IPS DF 4.7 (cell line): ENCODE data around the gene SNED1.
"Not testable (repeated sequence)": the region's sequence is repeated elsewhere in the genome, so short reads cannot be mapped to it uniquely, and the experiment has no call there.

Source experiments
- DNase-seq: peaks from one replicate; pipeline ENCODE4 v3.0.0-alpha.2; 2013; ENCODE audit warnings: low spot score; ENCODE audit errors: extremely low read depth

Gene SNED1

GRCh38 chr2:241104611-241105010, 106.2 kb downstream of the SNED1 start:
- DNase-seq, result not testable (repeated sequence)

GRCh38 chr2:241105641-241106040, 107.2 kb downstream of the SNED1 start:
- no peak for DNase-seq

- DNase-seq, result no peak
Observed at GRCh38 chr2:241107031-241107783, 108.8 kb downstream of the SNED1 start.

- DNase-seq, result no peak
Observed at GRCh38 chr2:241108271-241109209, 110.1 kb downstream of the SNED1 start.

- no peak for DNase-seq
Observed at GRCh38 chr2:241109210-241110088, 111.0 kb downstream of the SNED1 start.

- DNase-seq, result no peak
Observed at GRCh38 chr2:241110089-241110606, 111.7 kb downstream of the SNED1 start.

GRCh38 chr2:241110607-241111439, 112.4 kb downstream of the SNED1 start:
- DNase-seq, result no peak

- DNase-seq, result no peak
Observed at GRCh38 chr2:241111440-241111805, 113.0 kb downstream of the SNED1 start.

- no peak for DNase-seq
Observed at GRCh38 chr2:241112046-241112445, 113.6 kb downstream of the SNED1 start.

- no peak for DNase-seq
Observed at GRCh38 chr2:241112592-241112991, 114.2 kb downstream of the SNED1 start.

GRCh38 chr2:241114836-241115235, 116.4 kb downstream of the SNED1 start:
- no peak for DNase-seq

- DNase-seq, result no peak
Observed at GRCh38 chr2:241115361-241115760, 116.9 kb downstream of the SNED1 start.

GRCh38 chr2:241116606-241117560, 118.5 kb downstream of the SNED1 start:
- DNase-seq, result no peak

GRCh38 chr2:241118737-241119505, 120.5 kb downstream of the SNED1 start:
- DNase-seq, result no peak

GRCh38 chr2:241120440-241120839, 122.0 kb downstream of the SNED1 start:
- DNase-seq, result no peak

GRCh38 chr2:241121008-241121407, 122.6 kb downstream of the SNED1 start:
- no peak for DNase-seq

GRCh38 chr2:241122376-241123002, 124.1 kb downstream of the SNED1 start:
- no peak for DNase-seq
